Transverse colon (tissue), 4 donors: ENCODE results near the gene SNX25. TPM values are rescaled to one million over a fixed set of nuclear protein-coding genes. Genes with fewer than 3 reads are reported as not detected.

Experiments used
- DNase-seq: peaks from one replicate; pipeline ENCODE4 v3.0.0-alpha.2; 2019
- H3K27ac ChIP-seq, 4 donors: fragments of 200-600 bp; sonication (generic); 2 replicates each; pipeline ENCODE4 v1.5.1; 2016 to 2018; ENCODE audit warnings: inconsistent platforms in 4 of 4
- H3K27me3 ChIP-seq: fragments of 200-600 bp; sonication (generic); 2 replicates; pipeline ENCODE4 v1.5.1; 2017; ENCODE audit warnings: inconsistent platforms
- H3K36me3 ChIP-seq, 4 donors: fragments of 200-600 bp; sonication (generic); 2 replicates each; pipeline ENCODE4 v1.5.1; 2017 to 2019; ENCODE audit warnings: inconsistent platforms in 4 of 4
- H3K4me1 ChIP-seq, 4 donors: fragments of 200-600 bp; sonication (generic); 2 replicates each; pipeline ENCODE4 v1.5.1; 2017 to 2020; ENCODE audit warnings: inconsistent platforms in 4 of 4
- H3K4me3 ChIP-seq, 4 donors: fragments of 200-600 bp; sonication (generic); 1 replicate in 1 of 4; 2 replicates in 3 of 4; pipeline versions ENCODE4 v1.5.1 to v1.6.1; 2017 to 2019; ENCODE audit warnings: inconsistent platforms in 4 of 4
- H3K9me3 ChIP-seq, 2 donors: fragments of 200-600 bp; sonication (generic); 2 replicates each; pipeline ENCODE4 v1.5.1; 2017 to 2019; ENCODE audit warnings: inconsistent platforms in 2 of 2
- EP300 ChIP-seq: sonication (generic); formaldehyde crosslinking; IDR thresholded peaks from one replicate; pipeline ENCODE4 v1.6.1; 2017; ENCODE audit warnings: antibody characterized with exemption, low read depth
- POLR2A ChIP-seq: fragments of 450-650 bp; IDR thresholded peaks from one replicate; pipeline ENCODE4 v1.6.1; 2016; ENCODE audit warnings: antibody characterized with exemption, mild to moderate bottlenecking, moderate library complexity
- POLR2AphosphoS5 ChIP-seq, 3 donors: sonication (generic); formaldehyde crosslinking; IDR thresholded peaks; one replicate each; pipeline ENCODE4 v1.6.1; 2016; ENCODE audit warnings: antibody characterized with exemption in 3 of 3
- WGBS, 2 donors: methylation state at CpG; one replicate each; pipeline ENCODE4 v1.1.5; 2018; ENCODE audit warnings: low coverage in 1 of 2; 5-methylcytosine and 5-hydroxymethylcytosine counted together
- in situ Hi-C, 4 donors: fragments of 200-750 bp; cut with MboI; loops; one replicate each; pipeline versions ENCODE4 v1.15.0 to v1.15.1; 2017; ENCODE audit warnings: low sequenced_read_pairs in 3 of 4, low pct_ligation_motif_present in 1 of 4, low pct_unique_long_range_greater_than_20kb in 1 of 4
- intact Hi-C: fragments of 100-400 bp; cut with DNase I; formaldehyde crosslinking; loops from one replicate; pipeline ENCODE4 v1.15.1; 2023; ENCODE audit warnings: low total_unique reads
- total RNA-seq, 4 donors: library from RNA; depleted of rRNA; stranded (reverse); fragments of >200 nt; gene quantifications; one replicate each; pipeline ENCODE4 v1.1.0, GENCODE V29; 2016
- TF ChIP-seq, protein P1 (sequence below), 5 experiments: fragments of 200-600 bp in 3 of 5; fragments of 450-650 bp in 2 of 5; sonication (generic) in 3 of 5; IDR thresholded peaks; 1 replicate in 2 of 5; 2 replicates in 3 of 5; pipeline ENCODE4 v1.5.1; 2016 to 2017; ENCODE audit warnings: antibody characterized with exemption in 5 of 5, inconsistent platforms in 3 of 5, mild to moderate bottlenecking in 2 of 5, moderate library complexity in 1 of 5

The SNX25 gene
- total RNA-seq, 4 donors from 2014 or later: 17.1 to 68.5 (median 19.5) TPM

DNA sequence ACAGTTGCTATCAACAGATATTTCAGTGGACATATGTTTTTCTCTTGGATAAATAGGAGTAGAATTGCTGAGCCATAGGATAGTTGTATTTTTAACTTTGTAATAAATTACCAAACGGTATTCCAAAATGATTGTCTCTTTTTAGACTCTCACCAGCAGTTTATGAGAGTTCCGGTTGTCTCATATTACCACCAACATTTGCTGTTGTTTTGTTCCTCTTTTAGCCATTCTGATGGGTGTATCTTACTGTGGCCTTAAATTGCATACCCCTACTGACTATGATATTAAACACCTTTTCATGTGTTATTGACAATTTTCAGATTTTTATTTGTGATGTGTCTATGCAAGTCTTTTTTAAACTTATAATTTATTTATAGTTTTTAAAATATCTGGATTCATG lies 39.7 kb downstream of the SNX25 start:
- no peak overlapping the region for H3K4me3 ChIP-seq
- no peaks in the 10 kb centered on the region for H3K36me3 ChIP-seq
- peaks cover 0 to 18% (median 0%) of the 10 kb centered on the region in 4 donors for H3K4me1 ChIP-seq
- no peaks in the 10 kb centered on the region for H3K27me3 ChIP-seq
- DNase-seq: no peak
- intact Hi-C loops: no loop called here
- 64 to 90% methylated on average over 2 of the region's 2 CpGs for WGBS, 2 donors
- no peak for TF ChIP-seq EP300
- TF ChIP-seq, protein P1, sequence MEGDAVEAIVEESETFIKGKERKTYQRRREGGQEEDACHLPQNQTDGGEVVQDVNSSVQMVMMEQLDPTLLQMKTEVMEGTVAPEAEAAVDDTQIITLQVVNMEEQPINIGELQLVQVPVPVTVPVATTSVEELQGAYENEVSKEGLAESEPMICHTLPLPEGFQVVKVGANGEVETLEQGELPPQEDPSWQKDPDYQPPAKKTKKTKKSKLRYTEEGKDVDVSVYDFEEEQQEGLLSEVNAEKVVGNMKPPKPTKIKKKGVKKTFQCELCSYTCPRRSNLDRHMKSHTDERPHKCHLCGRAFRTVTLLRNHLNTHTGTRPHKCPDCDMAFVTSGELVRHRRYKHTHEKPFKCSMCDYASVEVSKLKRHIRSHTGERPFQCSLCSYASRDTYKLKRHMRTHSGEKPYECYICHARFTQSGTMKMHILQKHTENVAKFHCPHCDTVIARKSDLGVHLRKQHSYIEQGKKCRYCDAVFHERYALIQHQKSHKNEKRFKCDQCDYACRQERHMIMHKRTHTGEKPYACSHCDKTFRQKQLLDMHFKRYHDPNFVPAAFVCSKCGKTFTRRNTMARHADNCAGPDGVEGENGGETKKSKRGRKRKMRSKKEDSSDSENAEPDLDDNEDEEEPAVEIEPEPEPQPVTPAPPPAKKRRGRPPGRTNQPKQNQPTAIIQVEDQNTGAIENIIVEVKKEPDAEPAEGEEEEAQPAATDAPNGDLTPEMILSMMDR (IDR thresholded peaks at IDR 0.05): no peak
- in situ Hi-C loops: no loop called here
- no peaks in the 10 kb centered on the region for H3K9me3 ChIP-seq
- no peak overlapping the region for H3K27ac ChIP-seq

DNA sequence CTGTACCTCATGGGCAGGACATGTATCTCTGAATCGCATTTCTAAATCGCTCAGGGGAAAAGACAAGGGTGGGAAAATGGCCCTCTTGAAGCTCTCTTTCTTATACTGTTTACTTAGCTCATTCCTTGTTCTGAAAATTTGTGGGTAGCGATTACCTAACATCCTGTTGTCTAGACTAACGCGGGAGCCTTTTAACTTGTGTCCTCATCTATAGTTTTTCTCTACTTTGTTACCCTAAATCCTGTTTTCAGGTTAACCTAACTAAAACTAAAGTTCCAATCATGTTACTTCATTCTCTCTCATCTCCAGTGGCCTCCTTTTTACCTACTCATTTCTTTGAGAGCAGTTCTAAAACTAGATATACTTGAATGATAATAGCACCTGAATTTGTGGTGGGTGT lies 45.0 kb downstream of the SNX25 start:
- no peak overlapping the region for H3K4me3 ChIP-seq
- no peak for TF ChIP-seq POLR2A
- TF ChIP-seq, protein P1 (IDR thresholded peaks at IDR 0.05): no peak
- TF ChIP-seq EP300: no peak
- no peak for TF ChIP-seq POLR2AphosphoS5 (IDR thresholded peaks at IDR 0.05)
- no peaks in the 10 kb centered on the region for H3K9me3 ChIP-seq
- intact Hi-C loops: no loop called here
- no peaks in the 10 kb centered on the region for H3K36me3 ChIP-seq
- peaks cover 0 to 23% (median 3%) of the 10 kb centered on the region in 4 donors for H3K4me1 ChIP-seq
- DNase-seq: no peak
- H3K27me3 ChIP-seq: no peaks in the 10 kb centered on the region
- H3K27ac ChIP-seq: no peak overlapping the region
- in situ Hi-C loops: no loop called here
- 73 to 83% methylated on average over 5 of the region's 5 CpGs for WGBS, 2 donors

DNA sequence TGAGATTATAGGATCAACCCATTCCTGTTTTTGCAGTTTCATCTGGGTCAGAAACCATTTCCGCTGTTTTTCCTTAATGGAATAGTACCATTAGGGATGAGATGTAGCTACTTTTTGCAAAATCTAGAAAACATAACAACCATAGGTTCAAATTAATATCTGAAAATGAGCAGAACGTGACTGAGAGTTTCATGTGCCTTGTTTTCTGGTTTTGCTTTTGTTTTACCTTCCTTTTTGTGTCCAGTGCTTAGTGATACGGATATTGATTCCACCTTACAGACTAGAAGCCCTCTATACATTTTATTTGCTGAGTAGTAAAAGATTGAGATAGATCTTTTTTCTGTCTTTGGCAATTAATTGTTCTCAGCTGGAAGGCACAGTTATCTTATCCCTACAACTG lies 46.5 kb downstream of the SNX25 start:
- DNase-seq: no peak
- 88 to 92% methylated on average over 3 of the region's 3 CpGs for WGBS, 2 donors
- TF ChIP-seq, protein P1 (IDR thresholded peaks at IDR 0.05): no peak
- no peak for TF ChIP-seq POLR2A
- TF ChIP-seq POLR2AphosphoS5 (IDR thresholded peaks at IDR 0.05): no peak
- TF ChIP-seq EP300: no peak
- in situ Hi-C loops (no loop called here), intact Hi-C loops (no loop called here)
- Histone ChIP-seq H3K4me3 (no peak overlapping the region), H3K9me3 (no peaks in the 10 kb centered on the region), H3K27ac (peak overlapping the region in 1 of 4 donors; percentile 19), H3K4me1 (peaks cover 0 to 23% (median 3%) of the 10 kb centered on the region in 4 donors), H3K36me3 (no peaks in the 10 kb centered on the region), H3K27me3 (no peaks in the 10 kb centered on the region)

DNA sequence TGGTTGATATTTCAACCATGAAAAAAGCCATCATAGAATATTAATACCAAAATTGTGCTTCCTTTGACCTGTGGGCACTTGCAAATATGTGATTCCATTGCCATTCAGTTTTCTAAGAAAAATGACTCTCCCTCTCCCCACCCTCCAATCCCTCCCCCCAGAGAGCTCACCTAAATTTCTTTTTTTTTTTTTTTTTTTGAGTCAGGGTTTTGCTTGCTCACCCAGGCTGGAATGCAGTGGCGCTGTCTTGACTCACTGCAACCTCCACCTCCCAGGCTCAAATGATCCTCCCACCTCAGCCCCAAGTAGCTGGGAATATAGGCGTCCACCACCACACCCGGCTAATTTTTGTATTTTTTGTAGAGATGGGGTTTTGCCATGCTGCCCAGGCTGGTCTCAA lies 47.0 kb downstream of the SNX25 start:
- WGBS, 2 donors: 96% methylated on average over 3 of the region's 3 CpGs; no CpG with 5 or more reads in 1 of the 2 donors
- H3K27me3 ChIP-seq: no peaks in the 10 kb centered on the region
- H3K27ac ChIP-seq: peak overlapping the region in 1 of 4 donors; percentile 19
- TF ChIP-seq, protein P1 (IDR thresholded peaks at IDR 0.05): no peak
- no peak for TF ChIP-seq POLR2AphosphoS5 (IDR thresholded peaks at IDR 0.05)
- no peak for TF ChIP-seq POLR2A
- TF ChIP-seq EP300: no peak
- no peaks in the 10 kb centered on the region for H3K9me3 ChIP-seq
- in situ Hi-C loops: no loop called here
- H3K36me3 ChIP-seq: no peaks in the 10 kb centered on the region
- intact Hi-C loops: no loop called here
- no peak overlapping the region for H3K4me3 ChIP-seq
- no peak for DNase-seq
- peaks cover 0 to 23% (median 3%) of the 10 kb centered on the region in 4 donors for H3K4me1 ChIP-seq
